Measurements from ENCODE around the gene DYRK2. TPM values are rescaled to one million over a fixed set of nuclear protein-coding genes. Genes with fewer than 3 reads are reported as not detected.

The DYRK2 gene
- total RNA-seq, 6 experiments from 2014 or later, result 30.4 to 40.1 (median 31.6) TPM

DNA sequence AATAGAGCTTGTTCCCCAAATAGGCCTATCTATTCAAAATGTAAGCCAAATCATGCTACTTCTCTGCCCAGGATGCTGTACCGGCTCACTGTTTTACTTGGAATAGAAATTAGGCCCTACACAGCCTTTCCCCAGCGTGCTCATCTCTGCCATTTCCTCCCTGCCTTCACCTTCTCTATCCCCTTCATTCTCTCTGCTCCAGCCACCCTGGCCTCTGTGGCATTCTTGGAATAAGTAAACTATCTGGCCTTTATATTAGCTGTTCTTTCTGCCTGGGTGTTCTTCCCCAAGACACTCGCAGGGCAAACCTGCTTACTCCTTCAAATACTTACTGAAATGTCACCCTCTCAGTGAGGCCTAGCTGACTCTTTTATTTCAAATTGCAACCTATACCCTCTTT is 30.9 kb upstream of the DYRK2 start:
- Mint-ChIP-seq H3K4me3 (no peak overlapping the region), H3K4me1 (ENCODE audit: low read depth) (no peaks in the 10 kb centered on the region), H3K9me3 (no peaks in the 10 kb centered on the region), H3K36me3 (ENCODE audit: low read depth) (no peaks in the 10 kb centered on the region), H3K27ac (no peak overlapping the region), H3K27me3 (ENCODE audit: insufficient read depth) (peaks cover 4% of the 10 kb centered on the region; the same call in 1 of the 2 replicates)
- TF ChIP-seq, protein P1, sequence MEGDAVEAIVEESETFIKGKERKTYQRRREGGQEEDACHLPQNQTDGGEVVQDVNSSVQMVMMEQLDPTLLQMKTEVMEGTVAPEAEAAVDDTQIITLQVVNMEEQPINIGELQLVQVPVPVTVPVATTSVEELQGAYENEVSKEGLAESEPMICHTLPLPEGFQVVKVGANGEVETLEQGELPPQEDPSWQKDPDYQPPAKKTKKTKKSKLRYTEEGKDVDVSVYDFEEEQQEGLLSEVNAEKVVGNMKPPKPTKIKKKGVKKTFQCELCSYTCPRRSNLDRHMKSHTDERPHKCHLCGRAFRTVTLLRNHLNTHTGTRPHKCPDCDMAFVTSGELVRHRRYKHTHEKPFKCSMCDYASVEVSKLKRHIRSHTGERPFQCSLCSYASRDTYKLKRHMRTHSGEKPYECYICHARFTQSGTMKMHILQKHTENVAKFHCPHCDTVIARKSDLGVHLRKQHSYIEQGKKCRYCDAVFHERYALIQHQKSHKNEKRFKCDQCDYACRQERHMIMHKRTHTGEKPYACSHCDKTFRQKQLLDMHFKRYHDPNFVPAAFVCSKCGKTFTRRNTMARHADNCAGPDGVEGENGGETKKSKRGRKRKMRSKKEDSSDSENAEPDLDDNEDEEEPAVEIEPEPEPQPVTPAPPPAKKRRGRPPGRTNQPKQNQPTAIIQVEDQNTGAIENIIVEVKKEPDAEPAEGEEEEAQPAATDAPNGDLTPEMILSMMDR (IDR thresholded peaks at IDR 0.05), result no peak
- no peak for DNase-seq

DNA sequence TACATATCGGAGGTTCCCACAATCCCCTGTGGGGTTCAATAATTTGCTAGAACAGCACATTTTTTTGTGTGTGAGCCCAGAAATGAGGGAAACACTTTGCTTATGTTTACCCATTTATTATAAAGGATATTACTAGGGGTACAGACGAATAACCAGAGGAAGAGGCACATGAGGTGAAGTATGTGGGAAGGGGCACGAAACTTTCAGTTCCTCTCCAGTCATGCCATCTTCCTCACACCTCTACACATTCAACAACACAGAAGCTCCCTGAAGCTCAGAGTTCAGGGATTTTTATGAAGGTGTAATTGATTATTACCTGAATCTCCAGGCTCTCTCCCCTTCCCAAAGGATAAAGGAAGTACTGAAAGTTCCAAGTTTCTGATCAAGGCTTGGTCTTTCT is 30.2 kb upstream of the DYRK2 start:
- TF ChIP-seq, protein P1 (IDR thresholded peaks at IDR 0.05), result no peak
- no peak overlapping the region for H3K4me3 Mint-ChIP-seq
- H3K27me3 Mint-ChIP-seq (ENCODE audit: insufficient read depth), result peaks cover 4% of the 10 kb centered on the region; the same call in 1 of the 2 replicates
- H3K36me3 Mint-ChIP-seq (ENCODE audit: low read depth), result no peaks in the 10 kb centered on the region
- no peaks in the 10 kb centered on the region for H3K4me1 Mint-ChIP-seq (ENCODE audit: low read depth)
- no peak overlapping the region for H3K27ac Mint-ChIP-seq
- no peak for DNase-seq
- H3K9me3 Mint-ChIP-seq, result no peaks in the 10 kb centered on the region

DNA sequence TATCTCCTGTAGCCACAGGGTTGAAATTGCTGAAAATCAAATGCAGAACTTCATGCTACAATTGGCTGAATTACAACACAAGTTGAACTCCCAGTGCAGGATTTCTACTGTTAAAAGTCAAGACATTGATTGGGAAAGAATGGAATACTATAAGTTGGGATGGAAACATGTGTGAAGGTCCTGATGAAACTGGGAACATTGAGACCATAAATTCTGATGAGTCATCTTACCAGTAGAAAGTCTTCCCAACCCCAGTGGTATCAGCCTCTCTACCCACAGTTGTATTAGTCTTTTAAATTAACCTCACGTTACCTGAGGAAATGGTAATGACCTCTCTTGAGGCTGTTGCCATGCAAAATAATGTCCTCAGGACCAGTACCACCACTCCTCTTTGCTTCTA is 27.4 kb upstream of the DYRK2 start:
- Mint-ChIP-seq H3K27ac (no peak overlapping the region), H3K27me3 (ENCODE audit: insufficient read depth) (peaks cover 8% of the 10 kb centered on the region; the same call in 1 of the 2 replicates), H3K36me3 (ENCODE audit: low read depth) (no peaks in the 10 kb centered on the region), H3K4me3 (no peak overlapping the region), H3K4me1 (ENCODE audit: low read depth) (no peaks in the 10 kb centered on the region), H3K9me3 (no peaks in the 10 kb centered on the region)
- no peak for DNase-seq
- TF ChIP-seq, protein P1 (IDR thresholded peaks at IDR 0.05), result no peak

- no peaks in the 10 kb centered on the region for H3K9me3 Mint-ChIP-seq
- no peak overlapping the region for H3K27ac Mint-ChIP-seq
- DNase-seq, result no peak
- peaks cover 9% of the 10 kb centered on the region; the same call in 1 of the 2 replicates for H3K27me3 Mint-ChIP-seq (ENCODE audit: insufficient read depth)
- TF ChIP-seq, protein P1 (IDR thresholded peaks at IDR 0.05), result no peak
- H3K36me3 Mint-ChIP-seq (ENCODE audit: low read depth), result no peaks in the 10 kb centered on the region
- H3K4me1 Mint-ChIP-seq (ENCODE audit: low read depth), result no peaks in the 10 kb centered on the region
- no peak overlapping the region for H3K4me3 Mint-ChIP-seq
Measured at GRCh38 chr12:67621926-67622325, 26.6 kb upstream of the DYRK2 start.

DNA sequence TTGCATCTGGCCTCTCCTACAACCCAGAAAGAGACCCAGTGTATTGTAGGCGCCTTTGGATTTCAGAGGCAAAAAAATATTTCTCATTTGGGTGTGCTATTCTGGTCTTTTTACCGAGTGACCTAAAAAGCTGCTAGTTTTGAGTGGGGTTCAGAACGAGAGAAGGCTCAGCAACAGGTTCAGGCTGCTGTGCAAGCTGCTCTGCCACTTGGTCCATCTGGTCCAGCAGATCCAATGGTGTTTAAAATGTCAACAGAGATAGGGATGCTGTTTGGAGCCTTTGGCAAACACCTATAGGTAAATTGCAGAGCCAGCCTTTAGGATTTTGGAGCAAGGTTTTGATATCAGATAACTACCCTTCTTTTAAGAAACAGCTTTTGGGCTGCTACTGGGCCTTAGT is 25.3 kb upstream of the DYRK2 start:
- no peaks in the 10 kb centered on the region for H3K36me3 Mint-ChIP-seq (ENCODE audit: low read depth)
- TF ChIP-seq, protein P1 (IDR thresholded peaks at IDR 0.05), result no peak
- H3K27ac Mint-ChIP-seq, result no peak overlapping the region
- H3K27me3 Mint-ChIP-seq (ENCODE audit: insufficient read depth), result peaks cover 9% of the 10 kb centered on the region; the same call in 1 of the 2 replicates
- H3K4me3 Mint-ChIP-seq, result no peak overlapping the region
- H3K4me1 Mint-ChIP-seq (ENCODE audit: low read depth), result no peaks in the 10 kb centered on the region
- H3K9me3 Mint-ChIP-seq, result no peaks in the 10 kb centered on the region
- DNase-seq, result no peak

DNA sequence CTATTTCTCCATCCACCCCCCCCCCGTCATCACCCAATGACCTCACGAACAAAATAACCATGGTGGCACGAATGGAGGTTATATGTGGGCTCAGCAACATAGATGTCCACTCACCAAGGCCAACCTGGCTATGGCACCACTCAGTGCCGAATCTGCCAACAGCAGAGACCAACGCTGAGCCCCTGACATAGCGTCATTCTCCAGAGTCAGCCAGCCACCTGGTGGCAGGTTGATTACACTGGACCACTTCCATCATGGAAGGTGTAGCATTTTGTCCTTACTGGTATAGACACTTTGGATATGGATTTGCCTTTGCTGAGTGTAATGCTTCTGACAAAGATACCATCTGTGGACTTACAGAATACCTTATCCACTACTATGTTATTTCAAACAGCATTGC is 24.2 kb upstream of the DYRK2 start:
- Mint-ChIP-seq H3K4me3 (no peak overlapping the region), H3K4me1 (ENCODE audit: low read depth) (no peaks in the 10 kb centered on the region), H3K36me3 (ENCODE audit: low read depth) (no peaks in the 10 kb centered on the region), H3K27me3 (ENCODE audit: insufficient read depth) (peaks cover 13% of the 10 kb centered on the region), H3K9me3 (no peaks in the 10 kb centered on the region), H3K27ac (no peak overlapping the region)
- TF ChIP-seq, protein P1 (IDR thresholded peaks at IDR 0.05), result no peak
- DNase-seq, result no peak
